GM12878 (cell line): Measurements from ENCODE around the gene CCNY.

Experiments
- EZH2 ChIP-seq: IDR thresholded peaks from 2 replicates; pipeline ENCODE4 v1.6.1; 2012; ENCODE audit warnings: low read depth, mild to moderate bottlenecking, control low read depth, inconsistent platforms, low read length, borderline replicate concordance; ENCODE audit not compliant: control insufficient read depth
- GABPA ChIP-seq: IDR thresholded peaks from 2 replicates; pipeline ENCODE4 v1.6.1; 2014; ENCODE audit warnings: antibody characterized with exemption, low read depth, mild to moderate bottlenecking, inconsistent platforms
- MXI1 ChIP-seq: fragments of 150-350 bp; IDR thresholded peaks from 2 replicates; pipeline ENCODE4 v1.6.1; 2011; ENCODE audit warnings: low read depth, mild to moderate bottlenecking, inconsistent platforms, low read length, improper control_type of control experiment
- SMC3 ChIP-seq: IDR thresholded peaks from 2 replicates; pipeline ENCODE4 v1.6.1; 2011; ENCODE audit warnings: low read length, improper control_type of control experiment, borderline replicate concordance

DNA sequence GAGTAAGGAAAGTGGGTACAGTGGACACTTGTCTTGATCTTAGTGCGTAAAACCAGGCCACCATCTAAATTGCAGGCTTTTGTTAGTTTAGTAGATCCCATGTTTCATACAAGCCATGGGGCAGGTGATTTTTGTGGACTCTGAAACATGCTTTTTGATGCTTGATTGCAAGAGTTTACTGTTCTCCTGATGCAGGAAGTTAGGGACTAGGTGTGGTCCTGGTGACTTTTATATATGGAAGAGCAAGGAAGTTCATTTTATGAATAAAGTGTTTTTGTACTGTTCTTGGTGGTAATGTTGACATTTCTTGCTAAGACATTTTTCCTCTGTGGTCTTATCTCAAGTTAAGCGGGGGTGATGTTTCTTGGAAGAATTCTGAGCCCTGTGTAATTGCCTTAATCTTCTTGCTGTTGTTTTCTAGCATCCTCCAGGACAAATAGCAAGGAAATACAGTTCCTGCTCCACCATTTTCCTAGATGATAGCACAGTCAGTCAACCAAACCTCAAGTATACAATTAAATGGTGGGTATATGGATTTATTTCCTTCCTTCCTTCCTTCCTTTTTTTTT lies 179.9 kb downstream of the CCNY start:
- TF ChIP-seq MXI1 = no peak
- TF ChIP-seq SMC3 = no peak
- TF ChIP-seq GABPA = no peak
- no peak for TF ChIP-seq EZH2
